ENCODE results near the gene FAM222B.
"Not testable (repeated sequence)": the region's sequence is repeated elsewhere in the genome, so short reads cannot be mapped to it uniquely, and the experiment has no call there.

Gene FAM222B

DNA sequence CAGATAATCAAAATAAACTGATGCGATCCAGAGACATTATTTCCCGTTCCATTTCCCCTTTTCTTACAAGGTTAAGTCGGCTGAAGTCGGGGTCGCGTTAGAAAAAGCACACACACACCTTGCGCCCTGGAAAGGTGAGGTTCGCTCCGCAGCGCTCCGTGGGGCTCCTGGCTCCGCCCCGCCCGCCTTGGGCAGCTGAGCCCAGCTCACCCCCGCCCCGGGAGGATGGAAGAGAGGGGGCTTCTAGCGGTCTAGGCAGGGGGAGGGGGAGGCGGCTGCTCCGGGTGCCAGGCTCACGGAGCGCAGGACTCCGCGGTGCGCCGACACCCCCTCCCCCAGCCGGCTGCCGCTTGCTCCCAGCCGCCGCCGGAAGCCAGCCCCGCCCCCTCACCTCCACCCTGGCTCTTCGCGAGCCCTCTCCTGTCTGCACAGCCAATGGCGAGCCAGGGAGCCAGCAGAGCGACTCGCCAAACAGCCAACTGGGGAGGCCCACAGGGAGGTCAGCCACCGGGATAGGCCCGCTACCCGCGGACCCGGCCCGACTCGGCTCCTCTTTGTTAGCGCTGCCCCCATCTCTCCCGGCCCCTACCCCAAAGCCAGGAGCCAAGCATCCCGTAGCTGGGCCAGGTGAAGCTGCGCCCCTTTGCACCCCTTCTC, 30.4 kb downstream of the FAM222B start:
- H3K27ac ChIP-seq (ENCODE audit: low read depth, low read length): peak overlapping the region; percentile 91
- H3K79me2 ChIP-seq (ENCODE audit: control insufficient read depth, insufficient read depth, low read length, unreplicated experiment): peaks cover 57% of the 10 kb centered on the region
- H2AFZ ChIP-seq (ENCODE audit: low read length, unreplicated experiment): peak overlapping the region; percentile 70
- no peaks in the 10 kb centered on the region for H3K36me3 ChIP-seq (ENCODE audit: insufficient read depth, low read length)
- H3K4me1 ChIP-seq (ENCODE audit: control insufficient read depth, insufficient read depth, low read length, unreplicated experiment): peaks cover 40% of the 10 kb centered on the region
- H3K27me3 ChIP-seq (ENCODE audit: insufficient read depth, low read length): no peaks in the 10 kb centered on the region
- H3K4me3 ChIP-seq (ENCODE audit: low read depth, low read length): peak overlapping the region; percentile 94

DNA sequence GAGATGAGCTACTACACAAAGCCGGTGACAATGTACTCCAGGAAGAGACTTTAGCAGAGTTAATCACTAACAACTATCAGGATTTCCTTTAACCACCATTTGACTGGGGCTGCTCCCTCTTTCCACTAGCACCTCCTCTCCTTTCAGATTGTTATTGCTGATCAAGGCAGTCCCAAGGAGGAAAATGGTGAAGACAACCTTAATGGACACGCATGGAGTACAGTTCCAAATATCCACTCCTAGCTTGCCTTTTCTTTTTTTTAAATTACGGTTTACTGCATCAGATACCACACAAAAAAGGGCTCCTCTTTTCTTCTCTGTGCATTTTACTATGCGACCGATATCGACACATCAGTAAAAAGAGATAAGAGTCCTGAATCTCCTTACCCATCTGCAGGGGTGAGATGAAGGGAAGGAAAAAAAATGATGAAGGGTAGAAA, 30.9 kb downstream of the FAM222B start:
- peak overlapping the region; percentile 94 for H3K4me3 ChIP-seq (ENCODE audit: low read depth, low read length)
- H3K79me2 ChIP-seq (ENCODE audit: control insufficient read depth, insufficient read depth, low read length, unreplicated experiment): peaks cover 56% of the 10 kb centered on the region
- peaks cover 43% of the 10 kb centered on the region for H3K4me1 ChIP-seq (ENCODE audit: control insufficient read depth, insufficient read depth, low read length, unreplicated experiment)
- H3K27me3 ChIP-seq (ENCODE audit: insufficient read depth, low read length): no peaks in the 10 kb centered on the region
- peaks cover under 1% of the 10 kb centered on the region; the same call in 1 of the 2 replicates for H3K36me3 ChIP-seq (ENCODE audit: insufficient read depth, low read length)
- H3K27ac ChIP-seq (ENCODE audit: low read depth, low read length): peak overlapping the region; percentile 91
- H2AFZ ChIP-seq (ENCODE audit: low read length, unreplicated experiment): peak overlapping the region; percentile 70

DNA sequence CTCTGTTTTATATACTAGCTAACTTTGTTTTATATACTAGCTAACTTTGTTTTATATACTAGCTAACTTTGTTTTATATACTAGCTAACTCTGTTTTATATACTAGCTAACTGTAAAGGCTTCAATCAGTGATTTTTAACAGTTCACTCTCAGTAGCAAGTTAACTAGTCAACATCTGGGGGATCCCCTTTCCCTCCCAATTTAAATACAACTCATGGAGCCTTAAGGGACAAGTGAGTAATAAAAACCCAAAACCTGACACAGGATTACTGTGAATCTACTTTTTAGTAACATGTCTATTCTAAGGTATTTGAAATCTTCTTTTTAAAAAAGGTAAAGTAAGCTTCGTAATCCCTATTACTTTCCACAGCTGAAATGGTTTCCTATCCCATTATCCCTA, 32.2 kb downstream of the FAM222B start:
- no peak overlapping the region for H2AFZ ChIP-seq (ENCODE audit: low read length, unreplicated experiment)
- peak overlapping the region; percentile 94 for H3K4me3 ChIP-seq (ENCODE audit: low read depth, low read length)
- H3K79me2 ChIP-seq (ENCODE audit: control insufficient read depth, insufficient read depth, low read length, unreplicated experiment): peaks cover 62% of the 10 kb centered on the region
- H3K36me3 ChIP-seq (ENCODE audit: insufficient read depth, low read length): peaks cover 11% of the 10 kb centered on the region
- H3K27ac ChIP-seq (ENCODE audit: low read depth, low read length): peak overlapping the region; percentile 99
- H3K4me1 ChIP-seq (ENCODE audit: control insufficient read depth, insufficient read depth, low read length, unreplicated experiment): peaks cover 48% of the 10 kb centered on the region
- no peaks in the 10 kb centered on the region for H3K27me3 ChIP-seq (ENCODE audit: insufficient read depth, low read length)

DNA sequence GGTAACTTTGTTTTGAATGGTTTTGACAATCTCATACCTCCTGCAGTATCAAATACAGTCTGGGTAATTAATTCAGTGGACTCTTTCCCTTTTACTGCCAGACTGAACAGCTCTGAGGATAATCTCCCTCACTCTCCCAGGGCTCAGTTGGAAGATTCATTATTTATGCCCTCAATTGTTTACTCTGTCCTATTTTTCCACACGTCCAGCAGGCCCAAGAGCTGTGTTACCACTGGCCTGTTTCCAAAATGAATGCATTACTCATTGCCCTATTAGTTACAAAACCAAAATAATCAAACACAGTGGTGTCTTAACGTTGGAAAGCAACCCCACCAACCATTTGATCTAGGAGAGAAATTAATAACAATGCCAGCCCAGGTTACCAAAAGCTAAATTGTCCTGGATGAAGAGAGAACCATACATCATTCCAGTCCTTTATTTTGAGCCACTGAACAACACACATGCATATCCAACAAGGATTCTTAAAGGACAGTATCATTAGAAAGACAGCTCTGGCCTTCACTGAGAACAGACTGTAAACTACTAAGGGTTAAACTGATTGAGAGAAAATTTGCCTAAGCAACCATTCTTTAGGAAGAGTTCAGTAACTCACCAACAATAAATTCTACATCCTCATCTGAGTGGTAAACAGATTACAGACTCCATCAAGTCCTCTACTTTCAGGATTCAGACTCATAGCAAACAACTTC, 34.5 kb downstream of the FAM222B start:
- no peak overlapping the region for H2AFZ ChIP-seq (ENCODE audit: low read length, unreplicated experiment)
- H3K79me2 ChIP-seq (ENCODE audit: control insufficient read depth, insufficient read depth, low read length, unreplicated experiment): peaks cover 66% of the 10 kb centered on the region
- peaks cover 11% of the 10 kb centered on the region for H3K36me3 ChIP-seq (ENCODE audit: insufficient read depth, low read length)
- H3K27me3 ChIP-seq (ENCODE audit: insufficient read depth, low read length): no peaks in the 10 kb centered on the region
- peaks cover 45% of the 10 kb centered on the region for H3K4me1 ChIP-seq (ENCODE audit: control insufficient read depth, insufficient read depth, low read length, unreplicated experiment)
- H3K27ac ChIP-seq (ENCODE audit: low read depth, low read length): peak overlapping the region; percentile 99
- H3K4me3 ChIP-seq (ENCODE audit: low read depth, low read length): peak overlapping the region; percentile 57

DNA sequence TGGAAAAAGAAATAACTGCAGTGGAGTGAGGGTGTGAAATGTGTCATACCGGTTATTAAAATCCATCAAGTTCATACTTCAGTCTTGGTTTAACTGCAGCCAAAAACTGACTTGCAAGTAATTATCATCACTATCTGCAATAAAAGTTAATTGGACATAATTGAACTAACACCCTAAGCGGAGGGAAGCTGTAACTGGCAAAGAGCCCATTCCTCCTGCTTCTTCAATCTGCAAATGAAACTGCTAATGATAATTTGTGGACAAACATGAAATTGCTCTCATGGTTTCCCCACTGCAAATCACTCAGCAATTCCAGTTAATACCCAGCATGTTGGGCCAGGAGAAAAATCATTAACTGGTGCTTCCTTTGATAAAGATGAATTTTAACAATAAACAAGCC, 46.5 kb downstream of the FAM222B start:
- H3K4me3 ChIP-seq (ENCODE audit: low read depth, low read length): no peak overlapping the region
- no peak overlapping the region for H2AFZ ChIP-seq (ENCODE audit: low read length, unreplicated experiment)
- peaks cover 64% of the 10 kb centered on the region for H3K79me2 ChIP-seq (ENCODE audit: control insufficient read depth, insufficient read depth, low read length, unreplicated experiment)
- H3K4me1 ChIP-seq (ENCODE audit: control insufficient read depth, insufficient read depth, low read length, unreplicated experiment): no peaks in the 10 kb centered on the region
- H3K27me3 ChIP-seq (ENCODE audit: insufficient read depth, low read length): no peaks in the 10 kb centered on the region
- H3K27ac ChIP-seq (ENCODE audit: low read depth, low read length): no peak overlapping the region
- no peaks in the 10 kb centered on the region for H3K36me3 ChIP-seq (ENCODE audit: insufficient read depth, low read length)

DNA sequence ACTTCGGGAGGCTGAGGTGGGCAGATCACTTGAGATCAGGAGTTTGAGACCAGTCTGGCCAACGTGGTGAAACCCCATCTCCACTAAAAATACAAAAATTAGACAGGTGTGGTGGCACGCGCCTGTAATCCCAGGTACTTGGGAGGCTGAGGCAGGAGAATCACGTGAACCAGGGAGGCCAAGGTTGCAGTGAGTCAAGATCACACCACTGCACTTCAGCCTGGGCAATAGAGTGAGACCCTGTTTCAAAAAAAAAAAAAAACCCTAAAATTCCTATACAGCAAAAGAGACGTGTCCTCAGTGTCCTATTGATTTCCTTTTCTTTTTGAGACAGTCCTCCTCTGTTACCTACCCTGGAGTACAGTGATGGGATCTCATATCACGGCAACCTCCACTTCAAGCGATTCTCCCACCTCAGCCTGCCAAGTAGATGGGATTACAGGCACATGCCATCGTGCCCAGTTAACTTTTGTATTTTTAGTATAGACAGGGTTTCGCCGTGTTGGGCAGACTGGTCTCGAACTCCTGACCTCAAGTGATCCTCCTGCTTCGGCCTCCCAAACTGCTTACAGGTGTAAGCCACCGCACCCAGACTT, 47.6 kb downstream of the FAM222B start:
- not testable (repeated sequence) for H2AFZ ChIP-seq (ENCODE audit: low read length, unreplicated experiment); H3K4me3 ChIP-seq (ENCODE audit: low read depth, low read length); H3K27me3 ChIP-seq (ENCODE audit: insufficient read depth, low read length); H3K4me1 ChIP-seq (ENCODE audit: control insufficient read depth, insufficient read depth, low read length, unreplicated experiment); H3K36me3 ChIP-seq (ENCODE audit: insufficient read depth, low read length); H3K27ac ChIP-seq (ENCODE audit: low read depth, low read length)
- H3K79me2 ChIP-seq (ENCODE audit: control insufficient read depth, insufficient read depth, low read length, unreplicated experiment): peaks cover 65% of the 10 kb centered on the region

DNA sequence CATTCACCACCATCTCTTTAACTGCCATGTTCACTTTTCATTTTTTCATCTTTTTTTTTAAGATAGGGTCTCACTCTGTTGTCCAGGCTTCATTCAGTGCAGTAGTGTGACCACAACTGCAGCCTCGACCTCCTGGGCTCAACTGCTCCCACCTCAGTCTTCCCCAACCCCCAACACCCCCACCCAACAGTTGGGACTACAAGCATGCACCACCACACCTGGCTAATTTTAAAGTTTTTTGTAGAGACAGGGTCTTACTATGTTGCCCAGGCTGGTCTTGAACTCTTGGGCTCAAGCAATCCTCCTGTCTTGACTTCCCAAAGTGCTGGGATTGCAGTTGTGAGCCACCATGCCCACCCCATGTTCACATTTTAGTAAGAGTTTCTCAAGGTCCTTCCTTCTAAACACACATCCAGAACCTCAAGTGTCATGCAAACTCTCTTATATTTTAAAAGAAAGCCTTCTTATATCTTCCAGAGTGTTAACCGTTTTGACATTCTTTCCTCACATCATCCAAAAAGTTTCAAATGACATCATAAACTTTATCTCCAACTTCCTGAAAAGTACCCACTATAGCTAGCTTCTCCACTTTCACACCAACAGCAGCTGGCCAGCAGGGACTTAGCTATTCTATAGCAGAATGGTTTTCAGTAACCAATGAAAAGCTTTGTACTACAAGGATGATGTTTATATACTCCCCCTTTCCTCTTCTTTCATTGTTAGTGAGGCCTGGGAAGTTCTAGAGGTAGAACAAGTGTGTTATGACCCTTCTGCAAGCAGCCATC, 49.5 kb downstream of the FAM222B start:
- Histone ChIP-seq H3K27me3 (ENCODE audit: insufficient read depth, low read length) (no peaks in the 10 kb centered on the region), H2AFZ (ENCODE audit: low read length, unreplicated experiment) (no peak overlapping the region), H3K27ac (ENCODE audit: low read depth, low read length) (no peak overlapping the region), H3K36me3 (ENCODE audit: insufficient read depth, low read length) (no peaks in the 10 kb centered on the region), H3K79me2 (ENCODE audit: control insufficient read depth, insufficient read depth, low read length, unreplicated experiment) (peaks cover 66% of the 10 kb centered on the region), H3K4me1 (ENCODE audit: control insufficient read depth, insufficient read depth, low read length, unreplicated experiment) (no peaks in the 10 kb centered on the region), H3K4me3 (ENCODE audit: low read depth, low read length) (no peak overlapping the region)

DNA sequence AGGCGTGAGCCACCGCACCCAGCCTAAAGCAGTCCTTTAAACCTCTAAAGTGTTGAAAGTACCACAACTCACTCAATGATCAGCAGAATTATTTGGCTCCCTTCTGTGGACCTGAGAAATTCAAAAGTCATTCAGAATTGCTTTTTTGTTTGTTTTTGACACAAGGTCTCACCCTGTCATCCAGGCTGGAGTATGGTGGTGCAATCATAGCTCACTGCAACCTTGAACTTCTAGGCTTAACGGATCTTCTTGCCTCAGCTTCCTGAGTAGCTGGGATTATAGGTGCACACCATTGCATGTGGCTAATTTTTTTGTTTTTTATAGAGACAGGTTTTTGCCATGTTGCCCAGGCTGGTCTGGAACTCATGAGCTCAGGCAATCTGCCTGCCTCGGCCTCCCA, 54.5 kb downstream of the FAM222B start:
- H3K36me3 ChIP-seq (ENCODE audit: insufficient read depth, low read length): no peaks in the 10 kb centered on the region
- H3K27me3 ChIP-seq (ENCODE audit: insufficient read depth, low read length): no peaks in the 10 kb centered on the region
- H3K27ac ChIP-seq (ENCODE audit: low read depth, low read length): no peak overlapping the region
- peaks cover 39% of the 10 kb centered on the region for H3K79me2 ChIP-seq (ENCODE audit: control insufficient read depth, insufficient read depth, low read length, unreplicated experiment)
- H2AFZ ChIP-seq (ENCODE audit: low read length, unreplicated experiment): no peak overlapping the region
- no peak overlapping the region for H3K4me3 ChIP-seq (ENCODE audit: low read depth, low read length)
- H3K4me1 ChIP-seq (ENCODE audit: control insufficient read depth, insufficient read depth, low read length, unreplicated experiment): no peaks in the 10 kb centered on the region

DNA sequence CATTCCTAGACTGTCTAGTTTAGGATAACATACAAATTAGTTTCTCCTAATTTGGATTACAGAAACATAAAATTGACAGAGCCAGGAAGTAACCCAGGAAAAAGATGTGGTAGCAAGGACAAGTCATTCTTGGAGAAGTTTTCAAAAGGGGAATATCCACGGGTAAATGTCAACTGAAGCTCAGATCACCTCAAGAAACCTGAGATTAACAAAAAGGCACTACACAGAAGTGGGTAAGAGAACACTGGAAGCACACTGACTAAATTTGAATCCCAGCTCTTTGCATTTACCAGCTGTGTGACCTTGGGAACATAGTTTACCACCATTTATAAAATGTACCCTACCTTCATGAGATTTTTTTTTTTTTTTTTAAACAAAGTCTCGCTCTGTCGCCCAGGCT, 59.4 kb downstream of the FAM222B start:
- Histone ChIP-seq H3K27me3 (ENCODE audit: insufficient read depth, low read length) (no peaks in the 10 kb centered on the region), H3K27ac (ENCODE audit: low read depth, low read length) (no peak overlapping the region), H3K4me1 (ENCODE audit: control insufficient read depth, insufficient read depth, low read length, unreplicated experiment) (no peaks in the 10 kb centered on the region), H3K79me2 (ENCODE audit: control insufficient read depth, insufficient read depth, low read length, unreplicated experiment) (peaks cover 34% of the 10 kb centered on the region), H2AFZ (ENCODE audit: low read length, unreplicated experiment) (no peak overlapping the region), H3K36me3 (ENCODE audit: insufficient read depth, low read length) (peaks cover 15% of the 10 kb centered on the region), H3K4me3 (ENCODE audit: low read depth, low read length) (no peak overlapping the region)

DNA sequence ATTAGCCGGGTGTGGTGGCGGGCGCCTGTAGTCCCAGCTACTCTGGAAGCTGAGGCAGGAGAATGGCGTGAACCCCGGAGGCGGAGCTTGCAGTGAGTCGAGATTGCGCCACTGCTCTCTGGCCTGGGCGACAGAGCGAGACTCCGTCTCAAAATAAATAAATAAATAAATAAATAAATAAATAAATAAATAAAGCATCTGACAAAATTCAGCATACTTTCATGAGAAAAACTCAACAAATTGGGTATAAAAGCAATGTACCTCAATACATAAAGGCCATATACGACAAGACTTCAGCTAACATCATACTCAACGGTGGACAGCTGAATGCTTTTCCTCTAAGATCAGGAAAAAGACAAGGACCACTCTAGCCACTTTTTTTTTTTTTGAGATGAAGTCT, 63.0 kb downstream of the FAM222B start:
- H3K27ac ChIP-seq (ENCODE audit: low read depth, low read length); H3K27me3 ChIP-seq (ENCODE audit: insufficient read depth, low read length): not testable (repeated sequence)
- peaks cover 47% of the 10 kb centered on the region for H3K79me2 ChIP-seq (ENCODE audit: control insufficient read depth, insufficient read depth, low read length, unreplicated experiment)

More for the DNA sequence above, 63.0 kb downstream of the FAM222B start:
- H3K36me3 ChIP-seq (ENCODE audit: insufficient read depth, low read length): peaks cover 15% of the 10 kb centered on the region
- H3K4me3 ChIP-seq (ENCODE audit: low read depth, low read length); H2AFZ ChIP-seq (ENCODE audit: low read length, unreplicated experiment); H3K4me1 ChIP-seq (ENCODE audit: control insufficient read depth, insufficient read depth, low read length, unreplicated experiment): not testable (repeated sequence)
